MM.1S (cell line): ENCODE data around the gene BEGAIN.

Experiments used
- DNase-seq: peaks from one replicate; pipeline ENCODE4 v3.0.0-alpha.2; 2015
- H2AFZ ChIP-seq: fragments of 300-600 bp; sonication (generic); 2 replicates; pipeline ENCODE4 v1.6.0; 2016; ENCODE audit warnings: antibody characterized with exemption, low read length
- H3F3A ChIP-seq: fragments of 300-600 bp; sonication (generic); 2 replicates; pipeline ENCODE4 v1.6.1; 2016; ENCODE audit warnings: mild to moderate bottlenecking, antibody characterized with exemption, low read length, moderate library complexity, mixed read lengths; ENCODE audit not compliant: insufficient read depth
- H3K27ac ChIP-seq: fragments of 300-600 bp; sonication (generic); 2 replicates; pipeline ENCODE4 v1.5.1; 2016; ENCODE audit warnings: mild to moderate bottlenecking, low read length
- H3K27me3 ChIP-seq: fragments of 300-600 bp; sonication (generic); replicated peaks from 2 replicates; pipeline ENCODE4 v1.6.0; 2016; ENCODE audit warnings: low read length; ENCODE audit not compliant: insufficient read depth
- H3K36me3 ChIP-seq: fragments of 300-600 bp; sonication (generic); replicated peaks from 2 replicates; pipeline ENCODE4 v1.6.1; 2016; ENCODE audit warnings: mild to moderate bottlenecking, low read length, mixed read lengths; ENCODE audit not compliant: insufficient read depth
- H3K4me1 ChIP-seq: fragments of 300-600 bp; sonication (generic); 2 replicates; pipeline ENCODE4 v1.6.1; 2016; ENCODE audit warnings: low read length, mixed read lengths
- H3K4me2 ChIP-seq: fragments of 300-600 bp; sonication (generic); 2 replicates; pipeline ENCODE4 v1.6.0; 2016; ENCODE audit warnings: low read depth, low read length
- H3K4me3 ChIP-seq: fragments of 300-600 bp; sonication (generic); 2 replicates; pipeline ENCODE4 v1.5.1; 2016; ENCODE audit warnings: low read length, mixed read lengths
- H3K79me2 ChIP-seq: fragments of 300-600 bp; sonication (generic); 2 replicates; pipeline ENCODE4 v1.6.1; 2016; ENCODE audit warnings: mixed run types, low read length, mixed read lengths
- H3K9ac ChIP-seq: fragments of 300-600 bp; sonication (generic); 2 replicates; pipeline ENCODE4 v1.6.1; 2016; ENCODE audit warnings: low read length, mixed read lengths
- H3K9me2 ChIP-seq: fragments of 300-600 bp; sonication (generic); replicated peaks from 2 replicates; pipeline ENCODE4 v1.6.1; 2016; ENCODE audit warnings: mild to moderate bottlenecking, low read length, mixed read lengths; ENCODE audit not compliant: insufficient read depth
- H3K9me3 ChIP-seq: fragments of 300-600 bp; sonication (generic); replicated peaks from 2 replicates; pipeline ENCODE4 v1.6.1; 2016; ENCODE audit warnings: mild to moderate bottlenecking, low read length, mixed read lengths; ENCODE audit not compliant: insufficient read depth
- H4K20me1 ChIP-seq: fragments of 300-600 bp; sonication (generic); 2 replicates; pipeline ENCODE4 v1.6.1; 2016; ENCODE audit warnings: mild to moderate bottlenecking, low read length, moderate library complexity, mixed read lengths; ENCODE audit not compliant: insufficient read depth
- CTCF ChIP-seq: fragments of 300-600 bp; sonication (generic); IDR thresholded peaks from 2 replicates; pipeline ENCODE4 v1.5.1; 2016; ENCODE audit warnings: antibody characterized with exemption, low read length, mixed read lengths
- EZH2 ChIP-seq: fragments of 300-600 bp; sonication (generic); optimal IDR thresholded peaks from 2 replicates; pipeline ENCODE3; 2017; ENCODE audit warnings: low read depth, mild to moderate bottlenecking, antibody characterized with exemption, low read length, mixed read lengths
- EZH2phosphoT487 ChIP-seq: fragments of 300-600 bp; sonication (generic); IDR thresholded peaks from 2 replicates; pipeline ENCODE4 v1.6.1; 2018; ENCODE audit warnings: antibody characterized with exemption, low read length

The BEGAIN gene

GRCh38 chr14:100559455-100559854, 27.8 kb downstream of the BEGAIN start:
- no peak overlapping the region for H2AFZ ChIP-seq
- peaks cover 47% of the 10 kb centered on the region for H3K27me3 ChIP-seq

GRCh38 chr14:100558966-100559365, 28.3 kb downstream of the BEGAIN start:
- Histone ChIP-seq H3K9ac (no peak overlapping the region), H3K9me3 (no peaks in the 10 kb centered on the region), H3F3A (no peaks in the 10 kb centered on the region), H2AFZ (no peak overlapping the region), H3K36me3 (no peaks in the 10 kb centered on the region), H3K4me1 (no peaks in the 10 kb centered on the region), H3K27ac (no peak overlapping the region), H3K79me2 (no peaks in the 10 kb centered on the region), H3K27me3 (peaks cover 47% of the 10 kb centered on the region), H4K20me1 (no peaks in the 10 kb centered on the region), H3K9me2 (no peaks in the 10 kb centered on the region), H3K4me3 (no peak overlapping the region), H3K4me2 (no peak overlapping the region)
- no peak for DNase-seq
- TF ChIP-seq EZH2 (no peak), CTCF (no peak), EZH2phosphoT487 (no peak)

More at GRCh38 chr14:100559455-100559854, 27.8 kb downstream of the BEGAIN start:
- Histone ChIP-seq H3K4me1 (no peaks in the 10 kb centered on the region), H3K27ac (no peak overlapping the region), H3K9ac (no peak overlapping the region), H3K79me2 (no peaks in the 10 kb centered on the region), H3K4me2 (no peak overlapping the region), H4K20me1 (no peaks in the 10 kb centered on the region), H3K4me3 (no peak overlapping the region), H3K9me2 (no peaks in the 10 kb centered on the region), H3K36me3 (no peaks in the 10 kb centered on the region), H3K9me3 (no peaks in the 10 kb centered on the region), H3F3A (no peaks in the 10 kb centered on the region)
- no peak for TF ChIP-seq EZH2
- no peak for TF ChIP-seq EZH2phosphoT487
- no peak for TF ChIP-seq CTCF
- DNase-seq: no peak

GRCh38 chr14:100558226-100558625, 29.0 kb downstream of the BEGAIN start:
- Histone ChIP-seq H3K9me2 (no peaks in the 10 kb centered on the region), H3K27me3 (peaks cover 45% of the 10 kb centered on the region), H2AFZ (no peak overlapping the region), H3F3A (no peaks in the 10 kb centered on the region), H3K4me3 (no peak overlapping the region), H4K20me1 (no peaks in the 10 kb centered on the region), H3K79me2 (no peaks in the 10 kb centered on the region), H3K4me1 (no peaks in the 10 kb centered on the region), H3K27ac (no peak overlapping the region), H3K4me2 (no peak overlapping the region), H3K9ac (no peak overlapping the region), H3K36me3 (no peaks in the 10 kb centered on the region), H3K9me3 (no peaks in the 10 kb centered on the region)
- DNase-seq: no peak
- TF ChIP-seq EZH2 (no peak), EZH2phosphoT487 (no peak), CTCF (no peak)
